Measurements from ENCODE around the gene COX14. TPM values are rescaled to one million over a fixed set of nuclear protein-coding genes. Genes with fewer than 3 reads are reported as not detected.

COX14 gene
- total RNA-seq, 1 experiment from 2014 or later, result 41.0 TPM

- no peaks in the 10 kb centered on the region for H3K9me3 ChIP-seq (ENCODE audit: control insufficient read depth in 1 of 2, insufficient read depth in 1 of 2, low read depth in 1 of 2, low read length in 2 of 2)
- intact Hi-C loops (cut with micrococcal nuclease), result loop anchor here (5.0 to 10.0 kb wide), 2 partner anchors 223 to 315 kb away; partner anchors contain the start of gene LARP4
- ChIA-PET RAD21 (ENCODE audit: low non-redundant PET in 1 of 2, low total read pairs in 2 of 2, uncharacterized antibody in 2 of 2, unreplicated experiment in 2 of 2) (no interaction called here), CTCF (interaction anchor here (1.3 to 2.8 kb wide), 3 partner anchors 13 to 225 kb away, joined by 3 to 16 read pairs (median 4); partner anchors contain the start of gene COX14), POLR2A (no interaction called here)
- BruUV-seq (replicated peaks), result no TSS peak
- H3K4me2 ChIP-seq (ENCODE audit: low read length), result no peak overlapping the region
- ATAC-seq (no peak), DNase-seq (ENCODE audit: low read depth, low spot score) (no peak)
- no peaks in the 10 kb centered on the region for H3K27me3 ChIP-seq (ENCODE audit: insufficient read depth, low read length)
- peaks cover 46 to 62% of the 10 kb centered on the region in 2 experiments for H3K36me3 ChIP-seq (ENCODE audit: control insufficient read depth in 1 of 2, insufficient read depth in 2 of 2, low read length in 2 of 2)
- peaks cover 4% of the 10 kb centered on the region for H4K20me1 ChIP-seq (ENCODE audit: insufficient read depth)
- H3K9me2 ChIP-seq (ENCODE audit: insufficient read depth), result no peaks in the 10 kb centered on the region
- H3K27ac ChIP-seq (ENCODE audit: low read depth, low read length), result no peak overlapping the region
- H3K79me2 ChIP-seq (ENCODE audit: insufficient read depth, low read length), result peaks cover 12% of the 10 kb centered on the region
- H3K4me3 ChIP-seq (replicated peaks in 1 of 2; ENCODE audit: low read depth in 1 of 2, low read length in 2 of 2), result no peak overlapping the region
- no peak for TF ChIP-seq SRF (IDR thresholded peaks at IDR 0.05; ENCODE audit: low read depth)
- TF ChIP-seq, protein P1, sequence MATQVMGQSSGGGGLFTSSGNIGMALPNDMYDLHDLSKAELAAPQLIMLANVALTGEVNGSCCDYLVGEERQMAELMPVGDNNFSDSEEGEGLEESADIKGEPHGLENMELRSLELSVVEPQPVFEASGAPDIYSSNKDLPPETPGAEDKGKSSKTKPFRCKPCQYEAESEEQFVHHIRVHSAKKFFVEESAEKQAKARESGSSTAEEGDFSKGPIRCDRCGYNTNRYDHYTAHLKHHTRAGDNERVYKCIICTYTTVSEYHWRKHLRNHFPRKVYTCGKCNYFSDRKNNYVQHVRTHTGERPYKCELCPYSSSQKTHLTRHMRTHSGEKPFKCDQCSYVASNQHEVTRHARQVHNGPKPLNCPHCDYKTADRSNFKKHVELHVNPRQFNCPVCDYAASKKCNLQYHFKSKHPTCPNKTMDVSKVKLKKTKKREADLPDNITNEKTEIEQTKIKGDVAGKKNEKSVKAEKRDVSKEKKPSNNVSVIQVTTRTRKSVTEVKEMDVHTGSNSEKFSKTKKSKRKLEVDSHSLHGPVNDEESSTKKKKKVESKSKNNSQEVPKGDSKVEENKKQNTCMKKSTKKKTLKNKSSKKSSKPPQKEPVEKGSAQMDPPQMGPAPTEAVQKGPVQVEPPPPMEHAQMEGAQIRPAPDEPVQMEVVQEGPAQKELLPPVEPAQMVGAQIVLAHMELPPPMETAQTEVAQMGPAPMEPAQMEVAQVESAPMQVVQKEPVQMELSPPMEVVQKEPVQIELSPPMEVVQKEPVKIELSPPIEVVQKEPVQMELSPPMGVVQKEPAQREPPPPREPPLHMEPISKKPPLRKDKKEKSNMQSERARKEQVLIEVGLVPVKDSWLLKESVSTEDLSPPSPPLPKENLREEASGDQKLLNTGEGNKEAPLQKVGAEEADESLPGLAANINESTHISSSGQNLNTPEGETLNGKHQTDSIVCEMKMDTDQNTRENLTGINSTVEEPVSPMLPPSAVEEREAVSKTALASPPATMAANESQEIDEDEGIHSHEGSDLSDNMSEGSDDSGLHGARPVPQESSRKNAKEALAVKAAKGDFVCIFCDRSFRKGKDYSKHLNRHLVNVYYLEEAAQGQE (IDR thresholded peaks at IDR 0.05; ENCODE audit: low read depth), result no peak
- TF ChIP-seq MAX (IDR thresholded peaks at IDR 0.05), result no peak
- no peak for TF ChIP-seq SIN3A (IDR thresholded peaks at IDR 0.05; ENCODE audit: low read depth)
- no peak for TF ChIP-seq SP1 (IDR thresholded peaks at IDR 0.05; ENCODE audit: low read depth)
- no peak for TF ChIP-seq EZH2 (IDR thresholded peaks at IDR 0.05)
- TF ChIP-seq TCF7L2 (IDR thresholded peaks at IDR 0.05; ENCODE audit: borderline replicate concordance, extremely low read depth, insufficient read depth, insufficient read length), result no peak
- TF ChIP-seq JUND (IDR thresholded peaks at IDR 0.05), result no peak
- no peak for TF ChIP-seq ZFX (IDR thresholded peaks at IDR 0.05)
- no peak for TF ChIP-seq CEBPB (IDR thresholded peaks at IDR 0.05; ENCODE audit: low read depth)
- H3K4me1 ChIP-seq (ENCODE audit: control insufficient read depth in 1 of 2, insufficient read depth in 2 of 2, low read length in 2 of 2), result peaks cover 0 to 7% of the 10 kb centered on the region in 2 experiments; a peak in 1 of 4 replicates
- H2AFZ ChIP-seq (ENCODE audit: low read depth, low read length, poor library complexity, severe bottlenecking), result no peak overlapping the region
- H3K9ac ChIP-seq (ENCODE audit: low read length), result no peak overlapping the region
Measured at GRCh38 chr12:50089730-50090129, 22.3 kb upstream of the COX14 start.

Data from HCT116 (cell line).